Neural crest cell (in vitro differentiated cells): Measurements from ENCODE around the gene CDK10. TPM values are rescaled to one million over a fixed set of nuclear protein-coding genes. Genes with fewer than 3 reads are reported as not detected.

Experiments used
- DNase-seq: peaks from one replicate; pipeline ENCODE4 v3.0.0; 2021; ENCODE audit warnings: low read depth, mixed read lengths, low spot score
- H3K27ac Mint-ChIP-seq: one replicate; pipeline ENCODE4 v1.8.0; 2021; ENCODE audit warnings: mild to moderate bottlenecking, mixed read lengths; ENCODE audit not compliant: unreplicated experiment
- H3K27me3 Mint-ChIP-seq: 2 replicates; pipeline ENCODE4 v1.8.0; 2021; ENCODE audit warnings: low read depth, mild to moderate bottlenecking, mixed read lengths
- H3K36me3 Mint-ChIP-seq: 2 replicates; pipeline ENCODE4 v1.8.0; 2021; ENCODE audit warnings: low read depth, mild to moderate bottlenecking, mixed read lengths
- H3K4me1 Mint-ChIP-seq: 2 replicates; pipeline ENCODE4 v1.8.0; 2021; ENCODE audit warnings: mixed read lengths
- H3K4me3 Mint-ChIP-seq: one replicate; pipeline ENCODE4 v1.8.0; 2021; ENCODE audit warnings: mild to moderate bottlenecking, mixed read lengths
- H3K9me3 Mint-ChIP-seq: 2 replicates; pipeline ENCODE4 v1.8.0; 2021; ENCODE audit warnings: mixed read lengths
- total RNA-seq: library from RNA; stranded (reverse); gene quantifications from 2 replicates; pipeline ENCODE4 v1.2.1, GENCODE V29; 2021
- TF ChIP-seq, protein P1 (sequence below): fragments of 200-600 bp; sonication (generic); conservative IDR thresholded peaks from 2 replicates; pipeline ENCODE4 v1.5.0; 2021; ENCODE audit warnings: antibody characterized with exemption, mild to moderate bottlenecking

Gene CDK10
- total RNA-seq, 1 donor from 2014 or later: 127 TPM

DNA sequence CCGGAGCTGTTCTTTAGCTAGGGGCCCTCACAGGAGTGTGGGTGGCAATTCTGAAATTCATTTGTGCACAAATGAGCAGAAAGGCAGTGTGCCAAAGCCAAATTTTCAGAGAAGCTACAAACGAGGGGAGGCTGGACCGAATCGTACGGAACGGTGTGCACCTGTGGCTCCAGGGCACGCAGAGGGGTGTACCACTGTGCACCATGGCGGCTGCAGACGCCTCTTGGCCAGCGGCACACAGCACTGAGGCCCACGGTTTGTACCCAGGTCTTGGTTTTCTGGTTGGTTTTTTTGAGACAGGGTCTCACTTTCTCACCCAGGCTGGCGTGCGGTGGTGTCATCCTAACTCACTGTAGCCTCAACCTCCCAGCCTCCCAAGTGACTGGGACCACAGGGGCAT lies 43.9 kb upstream of the CDK10 start:
- Mint-ChIP-seq H3K36me3 (no peaks in the 10 kb centered on the region), H3K27ac (no peak overlapping the region), H3K9me3 (no peaks in the 10 kb centered on the region), H3K4me1 (peaks cover 9% of the 10 kb centered on the region), H3K4me3 (no peak overlapping the region), H3K27me3 (no peaks in the 10 kb centered on the region)
- TF ChIP-seq, protein P1, sequence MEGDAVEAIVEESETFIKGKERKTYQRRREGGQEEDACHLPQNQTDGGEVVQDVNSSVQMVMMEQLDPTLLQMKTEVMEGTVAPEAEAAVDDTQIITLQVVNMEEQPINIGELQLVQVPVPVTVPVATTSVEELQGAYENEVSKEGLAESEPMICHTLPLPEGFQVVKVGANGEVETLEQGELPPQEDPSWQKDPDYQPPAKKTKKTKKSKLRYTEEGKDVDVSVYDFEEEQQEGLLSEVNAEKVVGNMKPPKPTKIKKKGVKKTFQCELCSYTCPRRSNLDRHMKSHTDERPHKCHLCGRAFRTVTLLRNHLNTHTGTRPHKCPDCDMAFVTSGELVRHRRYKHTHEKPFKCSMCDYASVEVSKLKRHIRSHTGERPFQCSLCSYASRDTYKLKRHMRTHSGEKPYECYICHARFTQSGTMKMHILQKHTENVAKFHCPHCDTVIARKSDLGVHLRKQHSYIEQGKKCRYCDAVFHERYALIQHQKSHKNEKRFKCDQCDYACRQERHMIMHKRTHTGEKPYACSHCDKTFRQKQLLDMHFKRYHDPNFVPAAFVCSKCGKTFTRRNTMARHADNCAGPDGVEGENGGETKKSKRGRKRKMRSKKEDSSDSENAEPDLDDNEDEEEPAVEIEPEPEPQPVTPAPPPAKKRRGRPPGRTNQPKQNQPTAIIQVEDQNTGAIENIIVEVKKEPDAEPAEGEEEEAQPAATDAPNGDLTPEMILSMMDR: no peak
- DNase-seq: no peak

DNA sequence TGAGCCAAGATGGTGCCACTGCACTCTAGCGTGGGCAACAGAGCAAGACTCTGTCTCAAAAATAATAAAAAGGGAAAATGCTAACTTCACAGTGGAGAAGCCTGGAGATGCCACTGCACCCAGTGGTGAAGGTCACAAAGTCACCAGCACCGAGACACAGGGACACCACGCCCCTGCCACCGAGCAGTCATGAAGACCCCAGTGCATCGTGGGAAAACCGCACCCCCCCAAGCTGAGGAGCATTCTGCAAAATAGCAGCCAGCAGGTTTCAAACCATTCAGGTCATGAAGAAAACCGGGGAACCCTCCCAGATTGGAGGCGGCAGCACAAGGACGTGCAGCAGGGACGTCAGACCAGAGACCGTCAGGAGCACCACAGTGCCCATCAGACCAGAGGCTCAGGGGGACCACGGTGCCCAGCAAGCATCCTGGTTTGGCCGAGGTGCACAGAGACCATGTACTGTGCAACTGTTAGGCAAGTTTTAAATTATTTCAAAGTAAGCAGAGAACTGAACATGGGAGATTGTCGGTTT lies 42.7 kb upstream of the CDK10 start:
- H3K4me1 Mint-ChIP-seq: peaks cover 9% of the 10 kb centered on the region
- no peak overlapping the region for H3K27ac Mint-ChIP-seq
- DNase-seq: no peak
- TF ChIP-seq, protein P1: no peak
- H3K9me3 Mint-ChIP-seq: no peaks in the 10 kb centered on the region
- H3K27me3 Mint-ChIP-seq: no peaks in the 10 kb centered on the region
- H3K36me3 Mint-ChIP-seq: no peaks in the 10 kb centered on the region
- H3K4me3 Mint-ChIP-seq: no peak overlapping the region

- no peak overlapping the region for H3K4me3 Mint-ChIP-seq
- no peaks in the 10 kb centered on the region for H3K27me3 Mint-ChIP-seq
- peaks cover 9% of the 10 kb centered on the region for H3K4me1 Mint-ChIP-seq
- TF ChIP-seq, protein P1: no peak
- H3K9me3 Mint-ChIP-seq: no peaks in the 10 kb centered on the region
- DNase-seq: no peak
- H3K36me3 Mint-ChIP-seq: no peaks in the 10 kb centered on the region
- peak overlapping the region; percentile 75 for H3K27ac Mint-ChIP-seq
Measured at GRCh38 chr16:89645122-89645521, 41.4 kb upstream of the CDK10 start.

GRCh38 chr16:89646270-89646669 lies 40.2 kb upstream of the CDK10 start:
- no peak for DNase-seq
- Mint-ChIP-seq H3K9me3 (no peaks in the 10 kb centered on the region), H3K4me1 (no peaks in the 10 kb centered on the region), H3K27me3 (no peaks in the 10 kb centered on the region), H3K4me3 (no peak overlapping the region), H3K27ac (no peak overlapping the region), H3K36me3 (no peaks in the 10 kb centered on the region)
- TF ChIP-seq, protein P1: no peak

DNA sequence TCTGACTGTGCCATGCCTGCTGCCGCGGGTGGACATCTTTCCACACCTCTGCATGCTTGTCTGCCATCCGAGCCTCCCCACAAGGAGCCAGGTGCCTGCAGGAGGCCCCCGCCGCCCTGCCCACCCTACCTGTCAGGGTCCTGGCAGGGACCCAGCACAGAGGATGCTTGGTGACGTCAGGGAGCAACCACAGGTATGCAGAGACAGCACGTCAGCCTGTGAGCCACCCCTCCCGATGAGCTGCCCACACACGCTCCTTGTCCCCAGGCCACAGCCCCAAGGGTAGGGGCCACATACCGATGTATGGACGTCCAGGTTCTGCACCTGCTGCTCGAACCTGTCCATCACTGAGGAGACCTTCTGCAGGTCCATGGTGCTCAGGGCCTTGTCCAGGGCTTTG lies 39.6 kb upstream of the CDK10 start:
- no peak overlapping the region for H3K4me3 Mint-ChIP-seq
- TF ChIP-seq, protein P1: no peak
- no peaks in the 10 kb centered on the region for H3K36me3 Mint-ChIP-seq
- no peak overlapping the region for H3K27ac Mint-ChIP-seq
- H3K27me3 Mint-ChIP-seq: no peaks in the 10 kb centered on the region
- no peaks in the 10 kb centered on the region for H3K9me3 Mint-ChIP-seq
- no peak for DNase-seq
- H3K4me1 Mint-ChIP-seq: no peaks in the 10 kb centered on the region

- Mint-ChIP-seq H3K27me3 (no peaks in the 10 kb centered on the region), H3K4me1 (peaks cover 8% of the 10 kb centered on the region), H3K27ac (no peak overlapping the region), H3K4me3 (peak overlapping the region; percentile 27), H3K36me3 (peaks cover 4% of the 10 kb centered on the region), H3K9me3 (no peaks in the 10 kb centered on the region)
- TF ChIP-seq, protein P1: no peak
- no peak for DNase-seq
Measured at GRCh38 chr16:89651584-89651983, 34.9 kb upstream of the CDK10 start.
